ENCODE results near the gene PRELID1.

Gene PRELID1

GRCh38 chr5:177269232-177269895, 34.2 kb upstream of the PRELID1 start:
- TF ChIP-seq CTCF (IDR thresholded peaks at IDR 0.05; ENCODE audit: low read depth, low read length), result no peak
- no peak for DNase-seq (ENCODE audit: extremely low read depth, low read depth)

GRCh38 chr5:177269976-177270375, 33.6 kb upstream of the PRELID1 start:
- no peak for TF ChIP-seq CTCF (IDR thresholded peaks at IDR 0.05; ENCODE audit: low read depth, low read length)
- no peak for DNase-seq (ENCODE audit: extremely low read depth, low read depth)

- no peak for DNase-seq (ENCODE audit: extremely low read depth, low read depth)
- TF ChIP-seq CTCF (IDR thresholded peaks at IDR 0.05; ENCODE audit: low read depth, low read length), result no peak
Observed at GRCh38 chr5:177270653-177271052, 32.9 kb upstream of the PRELID1 start.

GRCh38 chr5:177271113-177271512, 32.5 kb upstream of the PRELID1 start:
- DNase-seq (ENCODE audit: extremely low read depth, low read depth), result no peak
- no peak for TF ChIP-seq CTCF (IDR thresholded peaks at IDR 0.05; ENCODE audit: low read depth, low read length)

- TF ChIP-seq CTCF (IDR thresholded peaks at IDR 0.05; ENCODE audit: low read depth, low read length), result no peak
- DNase-seq (ENCODE audit: extremely low read depth, low read depth), result no peak
Observed at GRCh38 chr5:177275883-177276282, 27.7 kb upstream of the PRELID1 start.

- DNase-seq (ENCODE audit: extremely low read depth, low read depth), result no peak
- no peak for TF ChIP-seq CTCF (IDR thresholded peaks at IDR 0.05; ENCODE audit: low read depth, low read length)
Observed at GRCh38 chr5:177276886-177277285, 26.7 kb upstream of the PRELID1 start.

- no peak for DNase-seq (ENCODE audit: extremely low read depth, low read depth)
- no peak for TF ChIP-seq CTCF (IDR thresholded peaks at IDR 0.05; ENCODE audit: low read depth, low read length)
Observed at GRCh38 chr5:177288191-177288590, 15.4 kb upstream of the PRELID1 start.

Data from AG09319 (cell line).